RCC 7860 (cell line): ENCODE data around the gene TOB1.
"Not testable (repeated sequence)": the region's sequence is repeated elsewhere in the genome, so short reads cannot be mapped to it uniquely, and the experiment has no call there.

ENCODE experiments used
- DNase-seq: peaks from one replicate; pipeline ENCODE4 v3.0.0-alpha.2; 2015; ENCODE audit warnings: low spot score
- FAIRE-seq: peaks from 2 replicates; lab custom pipeline; 2012; peaks lifted over from hg19 to GRCh38; lab: Jason Lieb, UNC

TOB1 gene

GRCh38 chr17:50871898-50872297, 5.7 kb upstream of the TOB1 start:
- FAIRE-seq, result no peak
- no peak for DNase-seq

- FAIRE-seq, result no peak
Observed at GRCh38 chr17:50871364-50871763, 5.2 kb upstream of the TOB1 start.

GRCh38 chr17:50868602-50869001, 2.4 kb upstream of the TOB1 start:
- FAIRE-seq, result no peak
- no peak for DNase-seq

More at GRCh38 chr17:50871364-50871763, 5.2 kb upstream of the TOB1 start:
- DNase-seq, result no peak

- FAIRE-seq, result no peak
Observed at GRCh38 chr17:50868140-50868438, 1.9 kb upstream of the TOB1 start.

GRCh38 chr17:50867363-50868139, 1.4 kb upstream of the TOB1 start:
- DNase-seq, result peak; percentile 77
- peak; percentile 77 for FAIRE-seq

More at GRCh38 chr17:50868140-50868438, 1.9 kb upstream of the TOB1 start:
- no peak for DNase-seq

- FAIRE-seq (no peak), DNase-seq (peak; percentile 17)
Observed at GRCh38 chr17:50866950-50867362, 802 bp upstream of the TOB1 start.

GRCh38 chr17:50865868-50866260, 290 bp downstream of the TOB1 start:
- FAIRE-seq (no peak), DNase-seq (no peak)

- DNase-seq (peak; percentile 37), FAIRE-seq (no peak)
Observed at GRCh38 chr17:50865060-50865867, 890 bp downstream of the TOB1 start.

- FAIRE-seq (no peak), DNase-seq (no peak)
Observed at GRCh38 chr17:50864747-50865059, 1.5 kb downstream of the TOB1 start.

GRCh38 chr17:50863931-50864330, 2.2 kb downstream of the TOB1 start:
- FAIRE-seq (no peak), DNase-seq (no peak)

GRCh38 chr17:50863221-50863843, 2.8 kb downstream of the TOB1 start:
- FAIRE-seq (no peak), DNase-seq (no peak)

GRCh38 chr17:50861822-50862528, 4.2 kb downstream of the TOB1 start:
- FAIRE-seq, result no peak

GRCh38 chr17:50861334-50861676, 4.8 kb downstream of the TOB1 start:
- DNase-seq (no peak), FAIRE-seq (no peak)

More at GRCh38 chr17:50861822-50862528, 4.2 kb downstream of the TOB1 start:
- DNase-seq, result no peak

GRCh38 chr17:50859727-50860126, 6.4 kb downstream of the TOB1 start:
- not testable (repeated sequence) for FAIRE-seq, DNase-seq

- FAIRE-seq (no peak), DNase-seq (no peak)
Observed at GRCh38 chr17:50858486-50859225, 7.5 kb downstream of the TOB1 start.

- FAIRE-seq, result no peak
Observed at GRCh38 chr17:50856431-50856830, 9.7 kb downstream of the TOB1 start.

GRCh38 chr17:50855708-50856330, 10.3 kb downstream of the TOB1 start:
- DNase-seq (no peak), FAIRE-seq (no peak)

More at GRCh38 chr17:50856431-50856830, 9.7 kb downstream of the TOB1 start:
- DNase-seq, result no peak

- DNase-seq (no peak), FAIRE-seq (no peak)
Observed at GRCh38 chr17:50853781-50854180, 12.4 kb downstream of the TOB1 start.

GRCh38 chr17:50853015-50853615, 13.0 kb downstream of the TOB1 start:
- FAIRE-seq (no peak), DNase-seq (no peak)

- DNase-seq (no peak), FAIRE-seq (no peak)
Observed at GRCh38 chr17:50850640-50851039, 15.5 kb downstream of the TOB1 start.
